GM18519 (cell line): ENCODE measurements around the gene ARHGAP28.
"Not testable (repeated sequence)": the region's sequence is repeated elsewhere in the genome, so short reads cannot be mapped to it uniquely, and the experiment has no call there.

ENCODE experiments used
- ATAC-seq: cut with Tn5 transposase; IDR thresholded peaks from one replicate; pipeline ENCODE4 v1.9.1; 2021; ENCODE audit warnings: mild to moderate bottlenecking, moderate library complexity; ENCODE audit not compliant: unreplicated experiment, low FRiP score

The ARHGAP28 gene

DNA sequence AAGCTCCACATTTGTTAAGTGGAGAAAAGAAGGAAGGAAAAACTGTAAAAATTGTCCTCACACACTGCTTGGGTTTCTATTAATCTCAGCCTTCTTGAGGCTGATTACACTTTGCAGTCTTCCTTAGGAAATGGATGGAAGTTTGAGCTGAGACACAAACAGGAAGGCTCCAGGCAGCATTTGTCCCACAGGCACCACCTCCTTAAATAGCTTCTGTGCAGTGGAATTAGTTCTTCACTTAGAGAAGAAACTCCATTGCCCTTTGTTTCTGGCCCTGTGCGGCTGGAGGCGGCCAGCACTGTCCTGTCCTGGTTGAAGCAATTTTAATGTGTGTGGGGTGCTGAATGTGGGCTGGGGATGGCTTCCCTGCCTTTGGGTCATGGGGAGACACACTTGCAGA lies 44.3 kb downstream of the ARHGAP28 start:
- ATAC-seq: no peak

- ATAC-seq: no peak
These were observed 45.7 kb downstream of the ARHGAP28 start for GRCh38 chr18:6775237-6775636.

- no peak for ATAC-seq
These were observed 46.2 kb downstream of the ARHGAP28 start for GRCh38 chr18:6775702-6776101.

DNA sequence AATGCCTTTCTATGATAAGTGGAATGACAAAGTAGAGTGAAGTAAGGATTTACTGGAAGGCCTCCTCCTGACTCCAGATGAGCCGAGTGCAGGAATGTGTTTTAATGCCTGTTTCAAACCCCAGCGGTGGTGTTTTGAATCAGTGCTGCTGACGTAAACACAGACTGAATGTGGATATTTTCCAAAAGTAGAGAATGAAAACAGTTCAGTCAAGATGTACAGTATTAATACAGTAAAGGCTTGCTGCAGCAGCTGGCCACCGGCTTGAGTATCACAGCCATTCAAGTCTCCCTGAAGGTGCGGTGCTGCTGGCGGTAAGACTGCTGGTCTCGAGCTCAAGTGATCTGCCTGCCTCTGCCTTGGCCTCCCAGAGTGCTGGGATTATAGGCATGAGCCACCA lies 46.7 kb downstream of the ARHGAP28 start:
- ATAC-seq: no peak

DNA sequence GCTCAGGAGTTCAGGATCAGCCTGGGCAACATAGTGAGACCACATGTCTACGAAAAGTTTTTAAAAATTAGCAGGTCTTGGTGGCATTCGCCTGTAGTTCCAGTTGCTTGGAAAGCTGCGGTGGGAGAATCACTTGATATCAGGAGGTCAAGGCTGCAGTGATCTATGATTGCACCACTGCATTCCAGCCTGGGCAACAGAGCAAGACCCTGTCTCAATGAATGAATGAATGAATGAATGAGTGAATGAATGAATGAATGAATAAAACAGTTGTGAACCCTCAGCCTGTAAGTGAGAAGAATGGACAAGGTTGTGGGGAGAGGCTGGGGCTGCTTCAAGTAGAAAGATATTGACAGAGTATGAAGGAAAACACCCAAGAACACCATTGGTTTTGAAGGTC lies 48.0 kb downstream of the ARHGAP28 start:
- no peak for ATAC-seq

- no peak for ATAC-seq
These were observed 49.1 kb downstream of the ARHGAP28 start for GRCh38 chr18:6778459-6779247.

DNA sequence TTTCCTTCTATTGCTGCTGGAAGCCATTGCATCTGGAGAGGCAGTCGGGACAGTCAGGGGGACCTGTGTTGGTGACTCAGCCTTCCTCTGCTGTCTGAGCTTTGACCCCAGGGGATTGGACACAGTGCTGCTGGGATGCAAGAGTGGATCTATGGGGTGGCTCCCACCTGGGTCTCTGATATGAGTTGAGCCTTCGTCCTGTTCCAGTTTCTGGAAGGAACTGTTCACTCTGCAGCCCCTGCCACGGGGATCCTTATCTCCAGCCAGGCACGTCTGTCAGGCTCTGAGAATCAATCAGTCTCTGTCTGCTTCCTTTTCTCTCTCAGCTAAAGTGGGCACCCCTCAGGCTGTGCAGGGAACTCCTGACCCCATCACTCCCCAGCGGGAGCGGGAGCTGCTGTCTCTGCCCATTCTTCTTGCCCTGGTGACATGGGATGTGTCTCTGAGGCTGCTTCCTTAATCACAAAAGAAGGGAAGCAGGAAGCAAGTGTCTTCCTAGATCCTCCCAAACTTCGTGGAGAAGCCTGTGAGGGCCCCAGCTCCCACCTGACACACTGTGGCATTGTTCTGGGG lies 51.7 kb downstream of the ARHGAP28 start:
- no peak for ATAC-seq

GRCh38 chr18:6781796-6782195 lies 52.3 kb downstream of the ARHGAP28 start:
- no peak for ATAC-seq

DNA sequence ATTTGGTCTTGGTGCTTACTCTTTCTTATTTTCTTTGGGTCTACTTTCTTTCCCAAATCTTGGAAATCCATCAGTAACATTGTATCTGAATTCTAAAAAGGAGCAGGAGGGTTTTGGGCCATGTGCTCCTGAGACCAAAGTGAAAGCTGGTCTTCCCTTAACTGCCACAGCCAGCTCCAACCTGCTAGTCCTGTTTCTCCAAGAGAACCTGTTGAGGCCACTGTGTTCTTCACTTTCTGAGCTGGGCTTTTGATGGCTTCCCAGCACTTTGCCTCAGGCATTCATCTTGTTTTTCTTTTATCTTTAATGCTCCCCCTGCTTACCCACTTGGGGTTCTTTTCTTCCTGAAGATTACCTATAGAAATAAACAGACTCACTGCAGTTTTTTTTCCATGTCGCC lies 53.3 kb downstream of the ARHGAP28 start:
- ATAC-seq: no peak

- no peak for ATAC-seq
These were observed 54.5 kb downstream of the ARHGAP28 start for GRCh38 chr18:6784046-6784445.

DNA sequence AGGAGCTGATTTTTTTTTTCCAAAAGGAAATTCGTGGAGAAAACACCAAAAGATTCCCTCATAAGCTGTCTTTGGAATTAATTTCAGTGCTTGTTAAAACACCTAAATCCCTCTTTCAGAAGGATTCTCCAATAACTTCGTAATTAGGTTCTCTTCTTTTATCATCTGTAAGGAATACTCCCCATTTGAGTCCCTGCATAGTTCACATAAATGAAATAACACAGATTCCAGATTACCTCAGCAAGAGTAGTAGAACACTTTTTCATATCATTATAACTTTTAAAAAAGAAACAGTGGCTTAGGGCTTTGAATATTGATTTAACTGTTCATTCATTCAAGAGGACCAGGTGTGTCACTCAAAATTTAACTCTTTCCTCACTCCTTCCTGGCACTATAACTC lies 55.5 kb downstream of the ARHGAP28 start:
- no peak for ATAC-seq

DNA sequence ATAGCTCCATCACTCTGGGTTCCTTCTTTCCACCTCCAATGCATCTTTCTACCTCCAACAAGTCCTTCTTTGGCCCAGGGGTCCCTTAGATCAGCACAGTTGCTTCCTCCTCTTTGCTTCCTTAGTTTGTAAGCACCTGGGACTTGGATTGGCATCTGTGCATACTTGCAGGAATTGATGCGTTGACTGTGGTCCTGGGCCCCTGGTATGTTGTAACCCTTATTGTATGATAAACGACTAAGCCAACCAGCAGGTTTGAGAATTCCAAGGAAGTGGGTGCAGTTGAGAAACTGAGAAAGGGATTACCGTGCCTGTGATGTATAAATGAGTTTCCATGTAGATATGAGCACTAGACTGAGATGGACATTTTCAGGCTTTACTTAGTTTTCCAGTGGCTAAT lies 55.9 kb downstream of the ARHGAP28 start:
- no peak for ATAC-seq

GRCh38 chr18:6792391-6792790 lies 62.9 kb downstream of the ARHGAP28 start:
- ATAC-seq: no peak

- ATAC-seq: no peak
These were observed 63.9 kb downstream of the ARHGAP28 start for GRCh38 chr18:6793455-6793854.

DNA sequence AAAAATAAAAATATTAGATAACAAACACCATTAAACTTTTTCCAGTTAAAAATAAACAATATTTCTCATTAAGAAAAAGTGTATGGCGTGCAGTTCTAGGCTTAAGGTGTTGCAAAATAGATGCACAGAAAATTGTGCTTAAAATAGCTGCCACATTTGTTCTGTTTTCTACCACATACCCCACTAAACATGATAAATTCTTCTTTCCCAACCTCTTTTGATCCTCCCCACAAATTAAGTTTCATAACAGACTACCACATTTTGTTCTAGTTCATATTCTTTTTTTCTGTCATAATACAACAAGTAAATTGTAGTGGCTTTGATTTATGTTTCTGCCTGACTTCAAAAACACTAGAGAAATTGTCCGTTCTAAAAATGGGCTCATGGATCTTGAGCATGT lies 64.5 kb downstream of the ARHGAP28 start:
- ATAC-seq: no peak

DNA sequence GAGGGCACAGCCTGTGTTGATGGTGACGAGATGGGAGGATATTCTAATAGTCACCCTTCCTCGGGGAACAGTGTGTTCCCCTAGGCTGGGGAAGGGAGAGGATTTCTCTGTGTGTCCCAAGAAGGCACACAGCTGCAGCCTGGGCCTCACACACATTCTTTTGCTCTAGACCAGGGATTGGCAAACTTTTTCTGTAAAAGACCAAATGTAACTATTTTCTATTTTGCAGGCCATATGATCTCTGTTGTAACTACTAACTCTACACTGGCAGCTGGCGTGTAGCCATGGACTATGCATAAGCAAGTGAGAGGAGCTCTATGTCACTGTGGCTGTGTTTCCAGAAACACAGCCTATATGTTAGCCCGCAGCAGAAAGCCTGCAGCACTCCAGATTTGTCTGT lies 65.8 kb downstream of the ARHGAP28 start:
- no peak for ATAC-seq

DNA sequence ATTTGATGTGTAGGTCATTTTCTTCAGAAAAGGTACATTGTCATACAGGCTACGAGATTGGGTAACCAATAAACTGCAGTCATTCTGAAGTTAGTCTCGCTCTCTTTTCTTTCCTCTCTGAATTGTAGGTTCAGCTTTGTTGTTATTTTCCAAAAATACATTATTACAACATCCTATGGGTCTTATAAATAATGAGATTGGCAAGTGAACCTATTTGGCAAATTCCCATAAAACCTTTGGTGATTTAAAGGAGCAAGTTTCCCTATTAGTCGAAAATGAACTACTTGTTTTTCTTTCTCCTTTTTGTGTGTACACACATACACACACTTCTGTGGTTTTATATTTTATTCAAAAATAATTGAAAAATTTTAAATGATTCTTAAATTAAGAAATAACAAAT lies 67.0 kb downstream of the ARHGAP28 start:
- no peak for ATAC-seq

GRCh38 chr18:6797171-6797570 lies 67.7 kb downstream of the ARHGAP28 start:
- ATAC-seq: no peak

DNA sequence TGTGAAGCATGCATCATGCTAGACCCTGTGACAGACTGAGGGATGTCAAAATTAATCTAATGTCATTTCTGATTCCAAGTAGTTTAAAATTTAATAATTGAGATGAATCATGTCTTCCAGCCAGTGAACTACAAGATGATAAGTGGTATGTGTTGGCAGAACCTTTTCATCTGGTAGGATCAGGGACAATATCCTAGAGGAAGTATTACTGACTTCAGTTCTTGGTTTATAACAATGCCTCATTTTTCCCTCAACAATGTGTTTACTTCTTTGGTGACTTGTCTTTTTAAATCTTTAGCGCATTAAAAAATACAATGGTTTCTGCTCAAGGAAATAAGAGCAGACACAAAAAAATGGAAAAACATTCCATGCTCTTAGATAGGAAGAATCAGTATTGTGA lies 69.4 kb downstream of the ARHGAP28 start:
- ATAC-seq: no peak

DNA sequence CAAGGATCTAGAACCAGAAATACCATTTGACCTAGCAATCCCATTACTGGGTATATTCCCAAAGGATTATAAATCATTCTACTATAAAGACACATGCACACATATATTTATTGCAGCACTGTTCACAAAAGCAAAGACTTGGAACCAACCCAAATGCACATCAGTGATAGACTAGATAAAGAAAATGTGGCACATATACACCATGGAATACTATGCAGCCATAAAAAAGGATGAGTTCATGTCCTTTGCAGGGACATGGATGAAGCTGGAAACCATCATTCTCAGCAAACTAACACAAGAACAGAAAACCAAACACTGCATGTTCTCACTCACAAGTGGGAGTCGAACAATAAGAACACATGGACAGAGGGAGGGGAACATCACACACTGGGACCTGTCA lies 70.8 kb downstream of the ARHGAP28 start:
- ATAC-seq: not testable (repeated sequence)

GRCh38 chr18:6807515-6808257 lies 78.2 kb downstream of the ARHGAP28 start:
- ATAC-seq: no peak

DNA sequence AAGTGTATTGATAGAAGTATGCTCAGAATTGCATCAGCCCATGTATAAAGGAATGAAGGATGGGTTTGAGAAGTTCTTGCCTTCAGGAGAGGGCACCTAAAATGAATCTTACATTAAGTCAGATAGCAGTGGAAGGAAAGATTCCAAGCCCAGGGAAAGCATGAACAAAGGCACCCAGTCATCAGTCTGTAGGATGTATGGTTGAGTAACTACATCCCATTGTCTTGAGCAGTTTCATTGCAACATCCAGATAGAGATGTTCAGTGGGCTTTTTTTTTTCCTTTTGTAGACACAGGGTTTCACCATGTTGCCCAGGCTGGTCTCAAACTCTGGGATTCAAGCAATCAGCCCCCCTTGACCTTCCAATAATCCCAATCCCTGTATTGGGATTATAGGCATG lies 80.7 kb downstream of the ARHGAP28 start:
- ATAC-seq: no peak
